T1000 (cell line): Measurements from ENCODE around the gene VKORC1.
A peak's percentile ranks its signal among the peaks of the same experiment; 100 is the strongest.
"Not testable (repeated sequence)": the region's sequence is repeated elsewhere in the genome, so short reads cannot be mapped to it uniquely, and the experiment has no call there.

Experiments used
- DNase-seq: peaks from one replicate; lab custom pipeline; 2025; ENCODE audit warnings: mixed read lengths; lab: John Stamatoyannopoulos, UW

The VKORC1 gene

DNA sequence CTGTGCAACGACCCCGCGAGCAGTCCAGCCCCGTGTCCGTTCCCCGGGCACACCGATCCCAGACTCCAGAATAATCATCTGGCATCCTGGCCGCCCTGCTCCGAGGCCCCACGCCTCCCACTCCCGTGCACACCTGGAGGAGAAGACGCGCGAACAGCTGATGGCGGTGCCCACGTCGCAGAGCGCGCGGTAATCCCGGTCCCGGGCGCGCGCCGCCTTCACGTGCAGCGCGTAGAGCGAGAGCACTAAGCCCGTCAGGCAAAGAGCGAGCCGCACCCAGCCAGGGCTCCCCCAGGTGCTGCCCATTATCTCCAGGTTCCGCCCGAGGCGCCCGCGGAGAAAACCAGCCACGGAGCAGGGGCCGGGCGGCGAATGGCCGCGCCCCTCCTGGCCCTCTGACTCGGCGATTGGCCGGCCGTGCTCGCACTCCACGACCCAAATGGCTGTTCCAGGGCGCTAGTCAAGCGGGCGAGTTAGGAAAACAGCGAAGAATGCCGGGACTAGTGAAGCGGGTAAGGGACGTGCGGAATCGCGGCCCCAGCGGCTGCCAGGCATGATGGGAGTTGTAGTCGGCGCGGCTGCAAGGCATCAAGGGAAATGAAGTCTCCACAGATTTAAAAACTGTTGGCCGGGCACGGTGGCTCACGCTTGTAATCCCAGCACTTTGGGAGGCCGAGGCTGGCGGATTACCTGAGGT, at the start of gene VKORC1:
Gene VKORC1 (minus strand): TSS at position 374 of the 697 bp plus-strand sequence. CDS start 68 bp downstream, at position 306.
- peak; percentile 95 for DNase-seq

DNA sequence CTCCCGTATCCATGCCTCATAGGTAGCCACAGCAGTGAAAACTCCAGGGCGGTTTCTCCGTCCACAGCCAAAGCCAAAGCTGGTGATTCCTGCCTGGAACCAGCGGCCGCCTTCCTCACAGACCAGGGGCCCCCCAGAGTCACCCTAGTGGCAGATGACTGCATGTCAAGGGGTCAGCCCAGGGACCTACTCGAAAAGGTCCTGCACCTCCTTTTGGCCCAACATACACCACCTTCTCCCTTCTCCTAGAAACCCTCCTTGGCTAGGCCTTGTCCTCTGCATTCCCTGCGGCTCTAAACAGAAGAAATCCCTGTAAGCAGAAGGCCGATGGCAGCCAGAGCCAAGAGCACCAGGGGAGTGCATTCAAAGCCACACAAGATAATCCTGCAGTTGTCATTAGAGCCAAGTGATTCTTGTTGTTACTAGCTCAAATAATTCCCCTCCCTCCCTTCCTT, 49.1 kb upstream of the VKORC1 start:
- DNase-seq = no peak

DNA sequence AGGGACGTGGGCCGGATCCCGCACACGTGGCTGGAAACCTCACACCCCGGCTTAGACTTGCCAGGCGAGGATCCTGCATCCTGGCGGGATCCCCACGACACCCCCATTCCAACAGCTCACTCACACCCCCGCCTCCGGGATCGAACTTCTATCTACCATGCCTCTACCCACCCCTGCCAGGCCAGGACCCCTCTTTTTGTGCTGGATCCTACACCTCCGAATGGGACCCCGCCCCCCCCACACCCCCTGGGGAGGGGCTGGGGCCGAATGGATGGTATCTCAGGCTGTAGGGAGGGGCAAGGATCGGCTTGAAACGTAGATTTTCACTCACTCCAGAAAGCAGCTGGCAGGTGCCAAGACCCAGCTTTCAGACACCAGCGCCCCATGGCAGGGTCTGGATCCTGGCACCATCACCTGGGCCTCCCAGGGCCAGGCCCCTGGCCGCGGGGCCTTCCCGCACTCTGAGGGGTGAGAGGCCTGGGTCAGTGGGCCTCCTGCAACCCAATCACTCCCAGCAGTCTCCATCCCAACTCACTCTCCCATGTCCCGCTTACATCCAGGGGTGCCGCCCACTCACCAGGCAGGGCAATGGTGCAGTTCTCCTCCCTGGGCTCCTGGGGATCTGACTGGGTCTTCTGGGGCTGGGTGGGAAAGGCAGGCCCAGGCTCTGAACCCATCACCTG, 48.6 kb upstream of the VKORC1 start:
- no peak for DNase-seq

DNA sequence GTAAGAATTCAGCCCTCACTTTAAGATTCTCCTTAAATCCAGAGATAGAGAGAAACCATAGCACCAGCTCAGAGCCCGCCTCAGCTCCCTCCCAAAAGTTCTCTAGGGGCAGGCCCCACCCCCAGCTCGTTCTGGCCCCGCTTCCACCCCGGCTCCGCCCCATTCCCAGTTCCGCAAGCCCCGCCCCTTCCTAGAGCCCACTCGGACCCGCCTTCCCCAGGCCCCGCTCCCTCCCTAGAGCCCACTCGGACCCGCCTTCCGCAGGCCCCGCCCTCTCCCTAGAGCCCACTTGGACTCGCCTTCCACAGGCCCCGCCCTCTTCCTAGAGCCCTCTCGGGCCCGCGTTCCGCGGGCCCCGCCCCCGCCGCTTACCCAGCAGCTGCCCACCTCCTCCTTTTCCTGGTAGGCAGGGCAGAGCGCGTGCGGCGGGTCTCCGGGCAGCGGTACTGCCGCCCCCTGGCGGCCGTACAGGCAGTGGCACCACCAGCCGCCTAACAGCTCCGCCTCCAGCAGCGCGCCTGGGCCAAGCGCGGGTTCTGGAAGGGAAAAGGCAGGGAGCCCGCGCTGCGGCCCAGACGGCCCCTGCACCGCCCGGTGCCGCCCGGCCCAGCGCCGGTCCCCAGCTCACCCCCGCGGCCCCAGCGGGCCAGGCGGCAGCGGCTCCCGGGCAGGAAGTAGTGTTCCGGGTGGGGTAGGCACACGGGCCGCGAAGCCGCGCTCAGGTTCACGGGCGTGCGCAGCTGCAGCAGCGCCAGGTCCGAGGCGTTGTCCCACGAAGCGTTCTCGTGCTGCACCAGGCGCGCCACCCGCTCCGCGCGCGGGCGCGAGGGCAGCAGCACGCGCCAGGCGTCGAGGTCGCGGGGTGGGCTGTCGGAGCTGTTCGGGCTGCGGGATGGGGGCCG, 47.8 kb upstream of the VKORC1 start:
- DNase-seq = peak; percentile 99

DNA sequence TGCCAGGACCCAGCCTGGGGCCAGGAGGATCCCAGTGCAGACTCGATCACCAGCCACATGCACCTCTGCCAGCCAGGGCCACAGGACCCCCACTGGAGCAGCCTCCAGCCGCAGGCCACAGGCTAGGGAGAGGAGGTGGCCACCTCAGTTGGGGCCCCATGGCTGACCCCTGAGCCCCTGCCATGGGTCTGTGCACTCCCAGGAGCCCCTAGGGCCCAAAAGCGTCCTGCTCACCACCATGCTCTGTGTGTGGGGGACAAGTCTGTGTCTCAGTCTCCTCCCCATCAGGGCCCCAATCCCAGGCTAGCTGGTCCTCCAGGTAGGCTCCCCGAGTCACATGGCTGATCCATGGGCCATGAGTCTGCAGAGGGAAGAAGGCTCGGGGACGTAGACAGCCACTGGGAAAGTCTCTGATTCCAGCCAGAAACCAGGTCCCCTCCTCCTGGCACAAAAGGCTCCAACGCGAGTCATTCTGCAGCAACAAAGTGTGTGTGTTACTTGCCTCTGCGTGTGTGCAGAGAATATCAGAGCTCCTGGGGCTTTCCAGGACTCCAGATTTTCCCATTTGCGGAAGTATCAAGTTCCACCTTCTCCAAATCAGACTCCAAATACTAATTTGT, 47.0 kb upstream of the VKORC1 start:
- DNase-seq = no peak

DNA sequence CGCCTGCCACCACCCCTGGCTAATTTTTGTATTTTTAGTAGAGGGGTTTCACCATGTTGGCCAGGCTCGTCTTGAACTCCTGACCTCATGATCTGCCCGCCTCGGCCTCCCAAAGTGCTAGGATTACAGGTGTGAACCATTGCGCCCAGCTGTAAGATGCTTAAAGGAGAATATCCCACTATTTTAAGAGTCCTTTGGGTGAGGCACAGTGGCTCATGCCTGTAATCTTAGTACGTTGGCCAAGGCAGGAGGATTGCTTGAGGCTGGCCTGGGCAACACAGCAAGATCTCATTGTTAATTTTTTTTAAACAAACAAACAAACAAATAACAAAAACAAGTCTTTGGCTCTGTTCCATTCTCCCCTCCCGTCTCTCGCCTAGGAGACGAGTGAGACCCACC, 46.5 kb upstream of the VKORC1 start:
- not testable (repeated sequence) for DNase-seq

DNA sequence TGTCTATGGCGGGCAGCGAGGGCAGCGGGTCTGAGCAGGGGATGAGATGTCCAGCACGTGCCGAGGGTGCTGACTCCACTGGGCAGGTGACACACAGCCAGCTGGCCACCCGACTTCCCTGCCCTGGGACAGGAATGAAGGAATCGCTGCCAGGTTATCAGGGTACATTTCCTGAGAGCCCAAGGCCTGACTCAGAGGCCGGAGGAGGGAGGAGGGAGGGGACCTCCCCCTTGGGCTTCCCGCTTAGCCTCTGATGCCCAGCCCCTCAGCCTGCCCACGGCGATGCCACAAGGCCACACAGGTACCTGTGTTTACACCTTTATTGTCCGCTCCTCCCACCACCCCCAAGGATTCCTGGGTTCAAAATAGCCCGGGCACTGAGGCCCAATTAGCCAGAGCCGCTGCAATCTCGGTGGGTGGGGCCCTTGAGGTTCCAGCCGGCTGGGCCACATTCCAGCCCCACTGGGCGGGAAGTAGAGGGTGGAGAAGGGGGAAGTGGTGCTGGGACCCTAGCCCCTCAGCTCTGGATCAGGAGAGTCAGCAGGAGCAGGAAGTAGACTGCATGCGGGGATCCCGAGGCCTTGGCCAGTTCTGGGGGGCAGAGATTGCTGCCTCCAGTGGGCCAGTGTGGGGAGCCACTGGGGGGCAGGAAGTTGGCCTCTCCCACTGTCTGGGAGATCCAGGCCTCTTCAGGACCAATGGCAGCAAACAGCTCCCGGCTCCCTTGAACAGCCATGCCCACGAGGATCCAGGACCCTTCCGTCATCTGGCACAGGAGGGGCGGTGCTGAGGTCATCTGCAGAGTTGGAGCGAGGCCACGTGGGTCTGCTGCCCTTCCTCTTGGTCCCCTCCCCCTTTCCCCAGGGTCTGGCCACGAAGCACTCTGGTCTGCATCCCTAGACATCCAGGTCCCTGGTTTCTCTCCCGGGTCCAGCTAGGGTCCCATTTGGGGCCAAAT, 44.3 kb upstream of the VKORC1 start:
- no peak for DNase-seq

DNA sequence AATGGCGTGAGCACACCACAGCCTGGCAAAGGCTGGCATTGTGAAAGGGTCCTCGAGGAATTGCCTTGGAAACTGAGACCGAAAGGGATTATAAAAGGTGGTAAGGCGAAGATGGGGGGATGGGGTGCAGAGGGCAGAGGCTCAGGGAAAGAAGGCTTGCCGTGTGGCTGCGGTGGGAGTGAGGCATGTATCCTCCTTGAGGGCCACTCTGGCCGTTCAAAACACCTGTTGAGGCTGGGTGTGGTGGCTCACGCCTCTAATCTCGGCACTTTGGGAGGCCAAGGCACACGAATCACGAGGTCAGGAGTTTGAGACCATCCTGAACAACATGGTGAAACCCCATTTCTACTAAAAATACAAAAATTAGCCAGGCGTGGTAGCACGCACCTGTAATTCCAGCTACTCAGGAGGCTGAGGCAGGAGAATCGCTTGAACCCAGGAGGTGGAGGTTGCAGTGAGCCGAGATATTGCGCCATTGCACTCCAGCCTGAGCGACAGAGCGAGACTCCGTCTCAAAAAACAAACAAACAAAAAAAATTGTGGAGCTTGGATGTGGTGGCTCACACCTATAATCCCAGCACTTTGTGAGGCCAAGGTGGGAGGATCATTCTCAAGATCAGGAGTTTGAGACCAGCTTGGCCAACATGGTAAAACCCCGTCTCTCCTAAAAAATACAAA, 42.4 kb upstream of the VKORC1 start:
- DNase-seq = not testable (repeated sequence)

DNA sequence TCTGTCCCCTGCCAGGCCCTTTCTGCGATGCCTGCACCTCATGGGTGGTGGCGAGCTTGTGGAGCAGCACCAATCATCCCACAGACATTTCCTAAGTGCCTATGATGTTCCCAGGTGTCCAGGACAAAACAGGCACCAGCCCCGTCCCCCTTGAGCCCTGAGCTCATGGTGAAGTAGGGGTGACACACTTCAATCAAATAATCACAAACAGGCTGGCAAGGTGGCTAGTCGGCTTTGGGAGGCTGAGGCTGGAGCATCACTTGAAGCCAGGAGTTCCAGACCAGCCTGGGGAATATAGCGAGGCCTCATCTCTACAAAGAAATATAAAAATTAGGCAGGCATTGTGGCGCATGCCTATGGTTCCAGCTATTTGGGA, 41.7 kb upstream of the VKORC1 start:
- no peak for DNase-seq

DNA sequence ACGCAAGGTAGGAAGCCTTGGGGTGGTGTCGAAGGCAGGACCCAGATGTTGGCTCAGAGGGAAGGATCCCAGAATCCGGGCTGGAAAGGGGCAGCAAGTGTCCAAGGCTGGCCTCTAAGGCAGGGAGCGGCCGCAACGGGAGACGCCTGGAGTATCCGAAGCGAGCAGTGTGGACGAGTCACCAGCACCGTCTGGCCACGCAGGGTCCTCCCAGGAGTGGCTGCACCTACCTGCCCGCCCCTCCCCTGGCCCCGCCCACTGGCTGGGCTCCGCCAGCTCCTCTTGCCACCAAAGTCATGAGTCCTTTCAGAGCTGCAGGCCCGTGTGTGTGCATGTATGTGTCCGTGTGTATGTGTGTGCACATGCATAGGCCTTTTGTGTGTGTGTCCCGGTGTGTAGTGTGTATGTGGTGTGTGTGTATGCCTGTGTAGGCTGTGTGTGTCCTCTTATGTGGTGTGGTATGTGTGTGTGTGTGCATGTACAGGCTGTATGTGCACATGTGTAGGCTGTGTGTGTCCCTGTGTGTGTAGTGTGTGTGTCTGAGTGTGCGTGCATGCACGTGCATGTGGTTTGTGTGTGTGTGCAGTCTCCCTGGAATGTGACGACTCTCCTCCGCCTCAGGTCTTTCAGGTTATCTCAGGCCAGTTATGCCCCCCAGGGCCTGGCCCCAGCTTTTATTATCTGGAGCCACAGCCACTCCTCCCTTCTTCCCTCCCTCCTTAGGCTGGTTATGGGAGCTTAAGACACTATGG, 41.1 kb upstream of the VKORC1 start, which contains the start of gene PRSS8:
Gene PRSS8 (minus strand): TSS at position 193 of the 752 bp plus-strand sequence. CDS start 229 bp downstream, outside the sequence.
- DNase-seq = no peak

DNA sequence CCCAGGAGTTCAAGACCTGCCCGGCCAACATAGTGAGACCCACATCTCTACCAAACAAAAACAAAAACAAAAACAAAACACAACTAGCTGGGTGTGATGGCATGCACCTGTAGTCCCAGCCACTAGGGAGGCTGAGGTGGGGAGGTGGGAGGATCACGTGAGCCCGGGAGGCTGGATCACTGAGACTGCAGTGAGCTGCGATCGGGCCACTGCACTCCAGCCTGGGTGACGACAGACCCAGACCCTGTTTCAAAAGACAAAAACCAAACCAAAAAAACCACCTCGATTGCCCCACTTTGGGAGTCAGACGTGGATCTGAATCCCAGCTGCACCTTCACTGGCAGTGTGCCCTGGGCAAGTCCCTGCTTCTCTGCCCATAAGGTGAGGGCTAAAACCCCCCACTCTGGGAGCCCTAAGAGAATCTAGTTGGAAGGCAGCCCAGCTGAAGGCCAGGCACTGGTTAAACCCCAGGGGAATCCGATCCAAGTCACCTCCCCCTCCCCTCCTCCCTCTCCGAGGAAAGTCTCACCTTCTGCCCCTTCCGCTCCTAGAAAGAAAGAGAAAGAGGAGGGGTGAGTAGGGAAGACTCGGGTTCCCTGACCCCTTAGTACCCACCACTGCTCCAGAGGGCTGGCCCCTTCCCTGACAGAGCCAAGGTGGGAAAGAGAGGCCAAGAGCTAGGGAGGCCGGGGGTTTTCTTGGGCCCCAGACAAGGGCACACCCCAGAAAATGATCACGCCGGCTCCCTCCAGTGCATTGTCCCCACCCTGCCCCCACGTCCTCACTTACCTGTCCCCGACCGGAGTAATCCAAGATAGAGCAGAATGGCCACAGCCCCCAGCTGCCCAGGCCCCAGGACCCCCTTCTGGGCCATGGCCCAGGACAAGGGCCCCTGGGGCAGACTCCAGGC, 40.3 kb upstream of the VKORC1 start:
- no peak for DNase-seq

DNA sequence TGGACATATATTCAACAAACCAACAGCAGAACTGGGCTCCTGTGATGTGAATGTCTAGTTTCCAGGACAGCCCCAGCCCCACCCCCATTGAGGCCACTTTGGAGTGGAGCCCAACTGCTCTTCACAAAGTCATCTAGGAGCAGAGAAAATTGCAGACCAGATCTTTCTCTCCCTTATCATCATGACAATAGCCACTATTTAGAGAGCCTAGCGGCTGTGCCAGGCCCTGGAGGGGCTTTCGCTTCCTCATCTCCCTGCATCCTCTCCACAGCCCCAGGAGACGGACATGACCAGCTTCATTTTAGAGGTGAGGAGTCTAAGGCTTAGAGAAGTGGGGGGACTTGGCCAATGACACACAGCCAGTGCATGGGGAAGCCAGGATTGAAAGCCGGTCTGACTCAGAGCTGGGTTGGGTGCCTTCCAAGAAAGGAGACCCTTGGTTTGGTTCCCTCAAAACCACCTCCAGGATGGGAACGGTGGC, 39.5 kb upstream of the VKORC1 start:
- no peak for DNase-seq

DNA sequence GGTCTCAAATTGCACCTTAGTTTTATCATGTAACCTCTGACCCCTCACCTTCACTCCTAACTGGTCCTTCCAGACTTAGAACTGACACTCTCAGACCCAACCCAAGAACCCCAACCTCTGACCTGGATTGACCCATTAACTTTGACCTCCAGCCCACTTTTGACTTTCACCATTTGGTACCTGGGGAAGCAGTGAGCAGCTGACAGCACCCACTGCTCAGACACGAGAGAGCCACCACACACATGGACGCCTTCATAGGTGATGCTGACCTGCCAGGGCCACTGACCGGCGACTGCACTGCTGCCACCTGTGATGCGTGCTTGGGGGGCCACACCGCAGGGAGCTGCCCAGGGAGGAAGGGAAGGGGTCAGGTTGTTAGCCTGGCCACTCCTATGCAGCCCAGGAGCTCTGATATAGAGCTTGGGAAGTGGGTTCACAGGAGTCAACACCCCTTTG, 38.5 kb upstream of the VKORC1 start:
- DNase-seq = no peak

DNA sequence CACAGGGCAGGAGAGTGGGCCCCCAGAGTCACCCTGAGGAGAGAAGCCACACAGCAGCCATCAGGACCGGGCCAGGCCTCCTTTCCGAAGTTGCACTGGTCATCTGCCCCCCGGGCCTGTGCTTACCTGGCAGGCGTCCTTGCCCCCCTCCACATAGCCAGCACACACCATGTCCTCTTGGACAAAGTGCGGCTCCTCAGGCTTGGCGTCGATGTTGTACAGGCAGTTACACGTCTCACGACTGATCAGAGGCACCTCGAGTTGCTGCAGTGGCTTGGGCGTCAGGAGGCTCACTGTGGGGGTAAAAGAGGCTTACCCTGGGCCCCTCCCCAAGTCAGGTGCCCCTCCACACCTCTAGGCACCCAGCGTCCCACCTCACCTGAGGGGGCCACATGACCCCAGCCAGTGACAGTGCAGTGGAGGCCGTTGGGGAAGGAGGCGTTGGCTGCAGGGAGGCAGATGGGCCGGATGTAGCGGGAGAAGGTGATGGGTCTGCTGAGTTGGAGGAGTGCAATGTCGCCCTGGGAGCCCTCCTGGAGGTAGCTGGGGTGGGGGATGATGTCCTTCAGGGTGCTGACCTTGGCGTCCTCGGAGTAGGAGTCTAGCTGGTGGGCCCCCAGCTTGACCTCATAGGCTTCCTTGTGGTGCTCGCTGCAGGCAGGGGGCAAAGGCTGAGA, 37.8 kb upstream of the VKORC1 start:
- no peak for DNase-seq

DNA sequence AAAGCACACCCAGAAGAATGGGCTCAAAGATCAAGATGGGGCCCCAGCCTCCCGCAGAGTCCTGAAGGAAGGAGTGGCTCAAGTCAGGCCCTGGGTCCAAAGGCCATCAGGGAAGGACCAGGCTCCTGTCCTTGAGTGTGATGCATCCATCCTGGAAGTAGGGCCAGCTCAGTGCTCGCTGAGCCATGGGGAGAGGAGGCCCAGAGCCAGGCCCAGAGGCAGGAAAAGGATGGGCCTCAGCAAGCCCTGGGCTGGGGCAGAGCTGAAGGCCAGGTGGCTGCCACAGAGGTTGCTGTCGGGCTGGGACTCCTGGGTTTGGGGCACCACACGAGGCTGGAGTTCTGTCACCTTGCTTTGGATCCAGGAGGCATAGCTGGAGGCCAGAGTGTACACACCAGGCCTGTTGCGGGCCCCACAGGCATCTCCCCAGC, 37.3 kb upstream of the VKORC1 start:
- no peak for DNase-seq

DNA sequence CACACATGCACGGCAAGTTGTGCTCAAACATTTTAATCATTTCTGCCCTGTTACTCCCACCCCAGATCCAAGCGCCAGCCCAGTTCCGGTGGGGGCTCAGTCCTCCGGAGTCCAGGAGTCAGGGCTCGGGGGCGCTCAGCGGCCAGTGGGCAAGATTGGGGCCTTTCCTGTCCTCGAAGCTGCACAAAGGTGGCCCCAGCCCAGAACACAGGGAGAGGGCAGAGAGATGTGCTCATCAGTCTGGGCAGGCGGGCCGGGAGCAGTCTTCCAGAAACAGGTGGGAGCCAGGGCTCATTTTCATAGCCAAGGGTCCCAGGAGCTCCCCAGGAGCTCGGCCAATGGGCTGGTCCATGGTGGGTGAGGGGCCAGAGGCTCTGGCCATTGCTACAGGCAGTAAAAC, 36.8 kb upstream of the VKORC1 start:
- no peak for DNase-seq

DNA sequence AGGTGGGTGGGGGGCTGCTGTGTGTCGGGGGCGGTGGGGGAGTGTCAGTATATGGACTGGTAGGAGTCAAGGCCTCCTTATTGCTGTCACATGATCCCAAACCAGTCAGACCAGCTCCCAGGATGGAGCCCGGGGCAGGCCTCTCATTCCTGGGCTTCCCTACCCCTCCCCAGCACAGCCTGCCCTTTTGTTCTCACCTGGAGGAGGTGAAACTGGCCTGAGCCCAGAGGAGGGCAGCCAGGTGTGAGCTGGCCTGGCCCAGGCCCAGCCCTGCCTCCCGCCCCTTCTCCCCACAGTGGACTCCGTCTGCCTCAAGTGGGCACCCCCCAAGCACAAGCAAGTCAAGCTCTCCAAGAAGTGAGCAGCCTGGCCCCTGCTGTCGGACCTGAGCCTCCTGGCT, 36.3 kb upstream of the VKORC1 start:
- no peak for DNase-seq
